ENCODE measurements around the gene GAST.

Gene GAST

GRCh38 chr17:41738801-41739112 is 26.6 kb downstream of the GAST start:
- in situ Hi-C loops (cut with MboI; ENCODE audit: low sequenced_read_pairs) = loop anchor here (5.0 kb wide), 1 partner anchor 59 kb away; no protein-coding TSS in a partner anchor

GRCh38 chr17:41739661-41740352 is 27.7 kb downstream of the GAST start:
- in situ Hi-C loops (cut with MboI; ENCODE audit: low sequenced_read_pairs) = loop anchor here (5.0 kb wide), 1 partner anchor 57 kb away; no protein-coding TSS in a partner anchor

GRCh38 chr17:41740506-41740905 is 28.4 kb downstream of the GAST start:
- in situ Hi-C loops (cut with MboI; ENCODE audit: low sequenced_read_pairs) = no loop called here

GRCh38 chr17:41741709-41742108 is 29.6 kb downstream of the GAST start:
- in situ Hi-C loops (cut with MboI; ENCODE audit: low sequenced_read_pairs) = no loop called here

GRCh38 chr17:41748275-41748674 is 36.1 kb downstream of the GAST start:
- in situ Hi-C loops (cut with MboI; ENCODE audit: low sequenced_read_pairs) = no loop called here

- in situ Hi-C loops (cut with MboI; ENCODE audit: low sequenced_read_pairs) = no loop called here
Observed at GRCh38 chr17:41750862-41751261, 38.7 kb downstream of the GAST start.

- in situ Hi-C loops (cut with MboI; ENCODE audit: low sequenced_read_pairs) = no loop called here
Observed at GRCh38 chr17:41751288-41751687, 39.2 kb downstream of the GAST start.

- in situ Hi-C loops (cut with MboI; ENCODE audit: low sequenced_read_pairs) = no loop called here
Observed at GRCh38 chr17:41754066-41754465, 41.9 kb downstream of the GAST start.

- in situ Hi-C loops (cut with MboI; ENCODE audit: low sequenced_read_pairs) = no loop called here
Observed at GRCh38 chr17:41758601-41759000, 46.5 kb downstream of the GAST start.

GRCh38 chr17:41760878-41761277 is 48.7 kb downstream of the GAST start:
- in situ Hi-C loops (cut with MboI; ENCODE audit: low sequenced_read_pairs) = no loop called here

- in situ Hi-C loops (cut with MboI; ENCODE audit: low sequenced_read_pairs) = no loop called here
Observed at GRCh38 chr17:41762391-41762790, 50.3 kb downstream of the GAST start.

- in situ Hi-C loops (cut with MboI; ENCODE audit: low sequenced_read_pairs) = no loop called here
Observed at GRCh38 chr17:41762841-41763240, 50.7 kb downstream of the GAST start.

- in situ Hi-C loops (cut with MboI; ENCODE audit: low sequenced_read_pairs) = no loop called here
Observed at GRCh38 chr17:41763327-41763726, 51.2 kb downstream of the GAST start.
